ENCODE measurements around the gene SHROOM1. TPM values are rescaled to one million over a fixed set of nuclear protein-coding genes. Genes with fewer than 3 reads are reported as not detected.
"Not testable (repeated sequence)": the region's sequence is repeated elsewhere in the genome, so short reads cannot be mapped to it uniquely, and the experiment has no call there.

SHROOM1 gene
- total RNA-seq, 1 donor from 2014 or later, result 6.5 TPM

GRCh38 chr5:132808448-132808847 is 22.0 kb downstream of the SHROOM1 start:
- Mint-ChIP-seq H3K36me3 (ENCODE audit: low read depth) (no peaks in the 10 kb centered on the region), H3K4me1 (peaks cover 14% of the 10 kb centered on the region), H3K27me3 (ENCODE audit: low read depth) (peaks cover 56% of the 10 kb centered on the region), H3K4me3 (no peak overlapping the region), H3K9me3 (no peaks in the 10 kb centered on the region), H3K27ac (ENCODE audit: unreplicated experiment) (no peak overlapping the region)
- TF ChIP-seq CTCF (conservative IDR thresholded peaks at IDR 0.05), result no peak
- no peak for DNase-seq (ENCODE audit: low read depth, low spot score)

DNA sequence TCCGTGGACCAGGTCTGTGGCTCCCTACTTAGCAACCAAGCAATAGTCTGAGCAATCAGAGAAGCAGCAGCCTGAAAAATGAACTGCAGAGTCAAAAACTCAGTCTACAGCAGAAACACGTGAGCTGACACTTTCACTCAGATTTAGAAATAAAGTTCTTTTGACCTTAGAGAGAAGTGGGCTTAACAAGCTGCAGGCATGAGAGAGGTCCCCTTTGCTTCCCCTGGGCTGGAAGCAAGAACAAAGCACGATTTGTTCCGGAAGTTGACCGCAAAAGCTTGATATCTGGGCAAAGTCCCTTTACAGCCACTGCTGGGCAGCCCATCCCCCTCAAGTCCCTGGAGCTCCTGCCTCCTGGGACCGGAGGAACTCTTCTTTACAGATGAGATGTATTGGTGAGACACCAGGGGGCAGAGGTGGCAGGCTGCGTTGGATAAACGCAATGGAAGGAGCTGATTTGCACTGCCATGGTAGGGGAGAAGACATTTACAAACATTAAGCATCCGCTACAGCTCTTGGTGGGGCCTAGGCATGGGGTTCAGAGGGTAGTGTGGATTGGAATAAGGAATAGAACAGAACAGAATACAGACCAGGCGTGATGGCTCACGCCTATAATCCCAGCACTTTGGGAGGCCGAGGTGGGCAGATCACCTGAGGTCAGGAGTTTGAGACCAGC is 23.1 kb downstream of the SHROOM1 start:
- peak; percentile 48 for DNase-seq (ENCODE audit: low read depth, low spot score)
- H3K9me3 Mint-ChIP-seq, result no peaks in the 10 kb centered on the region
- peak; percentile 51 for TF ChIP-seq CTCF (conservative IDR thresholded peaks at IDR 0.05)
- H3K27ac Mint-ChIP-seq (ENCODE audit: unreplicated experiment), result peak overlapping the region; percentile 9
- no peaks in the 10 kb centered on the region for H3K36me3 Mint-ChIP-seq (ENCODE audit: low read depth)
- peaks cover 9% of the 10 kb centered on the region for H3K4me1 Mint-ChIP-seq
- peaks cover 47% of the 10 kb centered on the region for H3K27me3 Mint-ChIP-seq (ENCODE audit: low read depth)
- H3K4me3 Mint-ChIP-seq, result no peak overlapping the region

GRCh38 chr5:132806804-132807162 is 23.7 kb downstream of the SHROOM1 start:
- H3K4me3 Mint-ChIP-seq; H3K9me3 Mint-ChIP-seq; H3K36me3 Mint-ChIP-seq (ENCODE audit: low read depth); H3K4me1 Mint-ChIP-seq; DNase-seq (ENCODE audit: low read depth, low spot score): not testable (repeated sequence)
- Mint-ChIP-seq H3K27ac (ENCODE audit: unreplicated experiment) (peak overlapping the region; percentile 9), H3K27me3 (ENCODE audit: low read depth) (peaks cover 41% of the 10 kb centered on the region)

GRCh38 chr5:132805872-132806271 is 24.6 kb downstream of the SHROOM1 start:
- not testable (repeated sequence) for H3K9me3 Mint-ChIP-seq; H3K4me3 Mint-ChIP-seq; H3K36me3 Mint-ChIP-seq (ENCODE audit: low read depth); DNase-seq (ENCODE audit: low read depth, low spot score)
- H3K27ac Mint-ChIP-seq (ENCODE audit: unreplicated experiment), result peak overlapping the region; percentile 39
- peaks cover 32% of the 10 kb centered on the region for H3K27me3 Mint-ChIP-seq (ENCODE audit: low read depth)
- peaks cover 15% of the 10 kb centered on the region for H3K4me1 Mint-ChIP-seq

DNA sequence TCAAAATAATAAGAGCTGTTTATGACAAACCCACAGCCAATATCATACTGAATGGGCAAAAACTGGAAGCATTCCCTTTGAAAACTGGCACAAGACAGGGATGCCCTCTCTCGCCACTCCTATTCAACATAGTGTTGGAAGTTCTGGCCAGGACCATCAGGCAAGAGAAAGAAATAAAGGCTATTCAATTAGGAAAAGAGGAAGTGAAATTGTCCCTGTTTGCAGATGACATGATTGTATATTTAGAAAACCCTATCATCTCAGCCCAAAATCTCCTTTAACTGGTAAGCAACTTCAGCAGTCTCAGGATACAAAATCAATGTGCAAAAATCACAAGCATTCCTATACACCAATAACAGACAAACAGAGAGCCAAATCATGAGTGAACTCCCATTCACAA is 26.2 kb downstream of the SHROOM1 start:
- peaks cover 16% of the 10 kb centered on the region for H3K27me3 Mint-ChIP-seq (ENCODE audit: low read depth)
- H3K4me3 Mint-ChIP-seq; H3K27ac Mint-ChIP-seq (ENCODE audit: unreplicated experiment); DNase-seq (ENCODE audit: low read depth, low spot score); H3K9me3 Mint-ChIP-seq; H3K36me3 Mint-ChIP-seq (ENCODE audit: low read depth): not testable (repeated sequence)
- H3K4me1 Mint-ChIP-seq, result peaks cover 29% of the 10 kb centered on the region

- H3K9me3 Mint-ChIP-seq; DNase-seq (ENCODE audit: low read depth, low spot score); H3K4me3 Mint-ChIP-seq; H3K27ac Mint-ChIP-seq (ENCODE audit: unreplicated experiment); H3K27me3 Mint-ChIP-seq (ENCODE audit: low read depth); H3K36me3 Mint-ChIP-seq (ENCODE audit: low read depth): not testable (repeated sequence)
- peaks cover 35% of the 10 kb centered on the region for H3K4me1 Mint-ChIP-seq
These were observed 27.8 kb downstream of the SHROOM1 start for GRCh38 chr5:132802685-132803066.

DNA sequence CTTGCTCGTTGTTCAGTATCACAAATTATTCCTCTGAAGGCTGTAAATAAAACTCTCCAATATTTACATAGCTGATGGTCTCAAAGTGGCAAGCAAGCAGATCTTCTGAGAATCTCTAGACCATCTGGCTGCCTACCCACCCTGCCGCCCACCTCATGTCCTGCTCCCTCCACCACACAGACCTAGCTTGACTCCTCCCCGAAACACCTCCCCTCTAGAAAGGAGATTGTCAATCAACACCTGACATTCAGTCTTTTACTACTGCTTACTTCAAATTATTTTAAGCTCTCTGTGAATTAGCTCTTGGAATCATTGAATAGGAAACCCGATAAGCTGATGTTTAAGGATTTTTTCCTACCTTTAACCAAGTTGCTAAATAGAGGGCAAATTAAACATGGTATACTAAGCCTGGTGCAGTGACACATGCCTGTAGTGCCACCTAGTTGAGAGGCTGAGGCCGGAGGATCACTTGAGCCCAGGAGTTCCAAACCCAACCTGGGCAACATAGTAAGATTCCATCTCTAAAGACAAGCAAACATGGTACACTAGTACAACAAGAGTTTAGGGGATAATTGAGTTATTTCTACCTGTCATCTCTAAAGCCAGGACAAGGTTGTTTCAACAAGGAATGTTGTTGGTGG is 28.3 kb downstream of the SHROOM1 start:
- Mint-ChIP-seq H3K27me3 (ENCODE audit: low read depth) (peaks cover 4% of the 10 kb centered on the region), H3K27ac (ENCODE audit: unreplicated experiment) (no peak overlapping the region), H3K9me3 (no peaks in the 10 kb centered on the region), H3K4me1 (peaks cover 33% of the 10 kb centered on the region), H3K36me3 (ENCODE audit: low read depth) (no peaks in the 10 kb centered on the region), H3K4me3 (no peak overlapping the region)
- no peak for TF ChIP-seq CTCF (conservative IDR thresholded peaks at IDR 0.05)
- no peak for DNase-seq (ENCODE audit: low read depth, low spot score)
